SK-N-SH (cell line): ENCODE results near the gene NXNL1. TPM values are rescaled to one million over a fixed set of nuclear protein-coding genes. Genes with fewer than 3 reads are reported as not detected.

ENCODE experiments used
- CTCF ChIA-PET: fragments of 300-600, 350-600 bp; formaldehyde crosslinking; extraction: SDS; loops from one replicate; lab custom pipeline; 2021; lab: Yijun Ruan, JAX
- POLR2A ChIA-PET: fragments of 350-600 bp; sonication (Branson Sonifier 250); formaldehyde crosslinking; extraction: SDS; loops from one replicate; lab custom pipeline; 2020; ENCODE audit warnings: antibody characterized with exemption, inconsistent platforms; lab: Yijun Ruan, JAX
- DNase-seq: peaks from one replicate; pipeline ENCODE4 v3.0.0; 2012
- H2AFZ ChIP-seq: fragments of 200-600 bp; sonication (generic); 2 replicates; pipeline ENCODE4 v1.8.1; 2016; ENCODE audit warnings: antibody characterized with exemption, mild to moderate bottlenecking, low read depth
- H3F3A ChIP-seq: fragments of 200-600 bp; sonication (generic); replicated peaks from 2 replicates; pipeline ENCODE3; 2016; ENCODE audit warnings: antibody characterized with exemption, mild to moderate bottlenecking; ENCODE audit not compliant: insufficient read depth
- H3K27ac ChIP-seq, 2 experiments: fragments of 200-500 bp in 1 of 2; fragments of 200-600 bp in 1 of 2; sonication (Bioruptor generic) in 1 of 2; sonication (generic), shearing (Covaris generic) in 1 of 2; 2 replicates each; pipeline versions ENCODE4 v1.5.1 to v1.6.1; 2014 to 2016; ENCODE audit warnings: low read depth in 2 of 2, inconsistent platforms in 1 of 2, low read length in 1 of 2, mild to moderate bottlenecking in 1 of 2, mixed read lengths in 1 of 2
- H3K27me3 ChIP-seq: fragments of 200-600 bp; sonication (generic), shearing (Covaris generic); 2 replicates; pipeline ENCODE4 v1.6.1; 2016; ENCODE audit warnings: mixed run types; ENCODE audit not compliant: insufficient read depth
- H3K36me3 ChIP-seq, 2 experiments: fragments of 200-500 bp in 1 of 2; fragments of 200-600 bp in 1 of 2; sonication (Bioruptor generic) in 1 of 2; sonication (generic) in 1 of 2; replicated peaks in 1 of 2; 2 replicates each; pipeline versions ENCODE3 to v1.5.1; 2014 to 2016; ENCODE audit warnings: low read length in 1 of 2, mild to moderate bottlenecking in 1 of 2; ENCODE audit not compliant: insufficient read depth in 2 of 2, control insufficient read depth in 1 of 2
- H3K4me1 ChIP-seq, 2 experiments: fragments of 200-500 bp in 1 of 2; fragments of 200-600 bp in 1 of 2; sonication (Bioruptor generic) in 1 of 2; sonication (generic), shearing (Covaris generic) in 1 of 2; 2 replicates each; pipeline versions ENCODE4 v1.5.1 to v1.6.1; 2014 to 2016; ENCODE audit warnings: low read depth in 1 of 2, low read length in 1 of 2, mixed run types in 1 of 2; ENCODE audit not compliant: insufficient read depth in 2 of 2, control insufficient read depth in 1 of 2
- H3K4me2 ChIP-seq: fragments of 200-600 bp; sonication (generic), shearing (Covaris generic); 2 replicates; pipeline ENCODE4 v1.6.1; 2017; ENCODE audit warnings: mixed run types
- H3K4me3 ChIP-seq, 2 experiments: fragments of 200-500 bp in 1 of 2; fragments of 200-600 bp in 1 of 2; sonication (Bioruptor generic) in 1 of 2; sonication (generic), shearing (Covaris generic) in 1 of 2; 2 replicates each; pipeline versions ENCODE4 v1.5.1 to v1.8.1; 2014 to 2016; ENCODE audit warnings: low read depth in 2 of 2, inconsistent platforms in 1 of 2, low read length in 1 of 2, mild to moderate bottlenecking in 1 of 2, mixed read lengths in 1 of 2, moderate library complexity in 1 of 2
- H3K79me2 ChIP-seq: fragments of 200-600 bp; sonication (generic); 2 replicates; pipeline ENCODE4 v1.8.1; 2017; ENCODE audit warnings: mild to moderate bottlenecking; ENCODE audit not compliant: insufficient read depth
- H3K9ac ChIP-seq: fragments of 200-600 bp; sonication (generic); 2 replicates; pipeline ENCODE4 v1.6.1; 2017; ENCODE audit warnings: mixed run types
- H3K9me2 ChIP-seq: fragments of 200-600 bp; sonication (generic); 2 replicates; pipeline ENCODE4 v1.6.1; 2017; ENCODE audit warnings: mixed run types
- H3K9me3 ChIP-seq: fragments of 200-600 bp; sonication (generic); 2 replicates; pipeline ENCODE4 v1.6.1; 2017; ENCODE audit warnings: mixed run types, mild to moderate bottlenecking, moderate library complexity
- H4K20me1 ChIP-seq: fragments of 200-600 bp; sonication (generic); 2 replicates; pipeline ENCODE4 v1.6.1; 2017; ENCODE audit warnings: mild to moderate bottlenecking, mixed run types; ENCODE audit not compliant: insufficient read depth
- CHD2 ChIP-seq: fragments of 150-350 bp; IDR thresholded peaks from 2 replicates; pipeline ENCODE4 v1.6.1; 2018; ENCODE audit warnings: low read length; ENCODE audit not compliant: partially characterized antibody
- ELF1 ChIP-seq: IDR thresholded peaks from 2 replicates; pipeline ENCODE4 v1.4.0; 2012
- EP300 ChIP-seq, 2 experiments: IDR thresholded peaks; 2 replicates each; pipeline versions ENCODE4 v1.4.0 to v1.6.1; 2012; ENCODE audit warnings: borderline replicate concordance in 1 of 2, low read depth in 1 of 2, low read length in 1 of 2
- EZH2phosphoT487 ChIP-seq: fragments of 200-600 bp; sonication (generic); IDR thresholded peaks from 2 replicates; pipeline ENCODE4 v1.6.1; 2017; ENCODE audit warnings: low read depth, mixed run types, mild to moderate bottlenecking, antibody characterized with exemption, moderate library complexity, borderline replicate concordance
- FOSL2 ChIP-seq: IDR thresholded peaks from 2 replicates; pipeline ENCODE4 v1.4.0; 2012; ENCODE audit warnings: low read depth, mild to moderate bottlenecking, moderate library complexity, borderline replicate concordance
- FOXJ3 ChIP-seq: sonication (generic); formaldehyde crosslinking; IDR thresholded peaks from 2 replicates; pipeline ENCODE4 v1.5.1; 2020; ENCODE audit warnings: mild to moderate bottlenecking, missing genetic modification reagents
- GABPA ChIP-seq: IDR thresholded peaks from 2 replicates; pipeline ENCODE4 v1.4.0; 2012; ENCODE audit warnings: low read depth, mild to moderate bottlenecking
- GATA2 ChIP-seq: sonication (generic); formaldehyde crosslinking; IDR thresholded peaks from 2 replicates; pipeline ENCODE4 v1.5.0; 2020; ENCODE audit warnings: mild to moderate bottlenecking, missing genetic modification reagents
- MAX ChIP-seq: IDR thresholded peaks from 2 replicates; pipeline ENCODE4 v1.4.0; 2012; ENCODE audit warnings: low read depth
- MEF2A ChIP-seq: IDR thresholded peaks from 2 replicates; pipeline ENCODE4 v1.4.0; 2012; ENCODE audit warnings: low read depth, borderline replicate concordance
- NFIC ChIP-seq: IDR thresholded peaks from 2 replicates; pipeline ENCODE4 v1.4.0; 2012; ENCODE audit warnings: borderline replicate concordance
- NRF1 ChIP-seq: IDR thresholded peaks from 2 replicates; pipeline ENCODE4 v1.6.1; 2012; ENCODE audit warnings: low read depth, mild to moderate bottlenecking, low read length
- POLR2AphosphoS5 ChIP-seq: IDR thresholded peaks from 2 replicates; pipeline ENCODE4 v1.6.1; 2012; ENCODE audit warnings: low read depth, low read length
- RCOR1 ChIP-seq: fragments of 150-350 bp; IDR thresholded peaks from 2 replicates; pipeline ENCODE4 v1.6.1; 2017; ENCODE audit warnings: antibody characterized with exemption, low read length
- RXRA ChIP-seq: IDR thresholded peaks from 2 replicates; pipeline ENCODE4 v1.4.0; 2012; ENCODE audit warnings: low read depth, mild to moderate bottlenecking, borderline replicate concordance
- SIN3A ChIP-seq: IDR thresholded peaks from 2 replicates; pipeline ENCODE4 v1.6.1; 2012; ENCODE audit warnings: low read depth, mild to moderate bottlenecking, low read length, moderate library complexity, borderline replicate concordance
- SMC3 ChIP-seq: IDR thresholded peaks from 2 replicates; pipeline ENCODE4 v1.6.1; 2012; ENCODE audit warnings: low read depth, low read length, improper control_type of control experiment
- TAF1 ChIP-seq: IDR thresholded peaks from 2 replicates; pipeline ENCODE4 v1.6.1; 2012; ENCODE audit warnings: low read depth, mild to moderate bottlenecking, low read length, moderate library complexity, borderline replicate concordance
- TCF12 ChIP-seq: IDR thresholded peaks from 2 replicates; pipeline ENCODE4 v1.4.0; 2012
- TEAD4 ChIP-seq: IDR thresholded peaks from 2 replicates; pipeline ENCODE4 v1.4.0; 2012; ENCODE audit warnings: mild to moderate bottlenecking, borderline replicate concordance; ENCODE audit not compliant: insufficient read depth
- ZBTB33 ChIP-seq: IDR thresholded peaks from 2 replicates; pipeline ENCODE4 v1.4.0; 2012; ENCODE audit warnings: low read depth, borderline replicate concordance
- WGBS: methylation state at CpG from one replicate; pipeline ENCODE4 v1.1.6; 2017; ENCODE audit warnings: low lambda C conversion rate; 5-methylcytosine and 5-hydroxymethylcytosine counted together
- polyA plus RNA-seq, 3 experiments: library from polyadenylated mRNA; depleted of rRNA; stranded (reverse); fragments of >200 nt; gene quantifications; 2 replicates each; pipeline ENCODE4 v1.2.3, GENCODE V29; 2012
- TF ChIP-seq, protein P1 (sequence below): fragments of 150-350 bp; IDR thresholded peaks from 2 replicates; pipeline ENCODE4 v1.6.1; 2017; ENCODE audit warnings: antibody characterized with exemption, low read length, low read depth, borderline replicate concordance
- TF ChIP-seq, protein P2 (sequence below): IDR thresholded peaks from 2 replicates; pipeline ENCODE4; 2012

Gene NXNL1
- polyA plus RNA-seq, 1 of the 3 experiments (the other 2 are of a cell fraction): not detected

- WGBS: 91% methylated on average over 4 of the region's 4 CpGs
- Histone ChIP-seq H3K79me2 (no peaks in the 10 kb centered on the region), H3K4me3 (no peak overlapping the region), H3F3A (peaks cover 11% of the 10 kb centered on the region), H2AFZ (no peak overlapping the region), H3K9ac (no peak overlapping the region), H3K27me3 (no peaks in the 10 kb centered on the region), H3K4me1 (peaks cover 0 to 8% of the 10 kb centered on the region in 2 experiments; a peak in 1 of 4 replicates), H4K20me1 (no peaks in the 10 kb centered on the region), H3K4me2 (no peak overlapping the region), H3K9me2 (no peaks in the 10 kb centered on the region), H3K9me3 (no peaks in the 10 kb centered on the region), H3K27ac (no peak overlapping the region), H3K36me3 (peaks cover 3 to 7% of the 10 kb centered on the region in 2 experiments)
- ChIA-PET CTCF (interaction anchor here (0.9 to 1.2 kb wide), 2 partner anchors 23 to 27 kb away, joined by 3 read pairs; no protein-coding TSS in a partner anchor), POLR2A (no interaction called here)
- DNase-seq: no peak
- TF ChIP-seq GABPA (no peak), GATA2 (CRISPR knock-in tag) (no peak), RXRA (no peak), NRF1 (no peak), CHD2 (no peak), ELF1 (no peak), TAF1 (no peak), MAX (no peak)
Measured at GRCh38 chr19:17421942-17422341, 38.8 kb downstream of the NXNL1 start.

GRCh38 chr19:17420475-17420924 lies 40.2 kb downstream of the NXNL1 start:
- peak overlapping the region; percentile 97 for H2AFZ ChIP-seq
- H3K27ac ChIP-seq: peak overlapping the region; percentile 15 to 60; a peak in 3 of 4 replicates
- ChIA-PET POLR2A (no interaction called here), CTCF (interaction anchor here (1.3 to 2.9 kb wide), 3 partner anchors 8 to 45 kb away, joined by 6 to 11 read pairs (median 6); no protein-coding TSS in a partner anchor)
- no peaks in the 10 kb centered on the region for H4K20me1 ChIP-seq
- no peaks in the 10 kb centered on the region for H3K9me3 ChIP-seq
- H3K4me1 ChIP-seq: peaks cover 0 to 8% of the 10 kb centered on the region in 2 experiments; a peak in 1 of 4 replicates
- DNase-seq: peak; percentile 85
- H3K79me2 ChIP-seq: no peaks in the 10 kb centered on the region
- H3K27me3 ChIP-seq: no peaks in the 10 kb centered on the region
- peak overlapping the region; percentile 63 for H3K9ac ChIP-seq
- H3K4me2 ChIP-seq: peak overlapping the region; percentile 89
- 16% methylated on average over 5 of the region's 25 CpGs for WGBS
- H3F3A ChIP-seq: peaks cover 7% of the 10 kb centered on the region
- H3K9me2 ChIP-seq: no peaks in the 10 kb centered on the region
- peak overlapping the region; percentile 75 to 78 for H3K4me3 ChIP-seq
- peaks cover 3 to 7% of the 10 kb centered on the region in 2 experiments for H3K36me3 ChIP-seq
- TF ChIP-seq ZBTB33: no peak
- peak; percentile 41; the same call in 1 of the 2 replicates for TF ChIP-seq SMC3
- no peak for TF ChIP-seq NFIC
- TF ChIP-seq NRF1: no peak
- TF ChIP-seq EP300 (IDR thresholded peaks at IDR 0.05; ENCODE audit: borderline replicate concordance in 1 of 2, low read depth in 1 of 2, low read length in 1 of 2): no peak
- TF ChIP-seq, protein P1, sequence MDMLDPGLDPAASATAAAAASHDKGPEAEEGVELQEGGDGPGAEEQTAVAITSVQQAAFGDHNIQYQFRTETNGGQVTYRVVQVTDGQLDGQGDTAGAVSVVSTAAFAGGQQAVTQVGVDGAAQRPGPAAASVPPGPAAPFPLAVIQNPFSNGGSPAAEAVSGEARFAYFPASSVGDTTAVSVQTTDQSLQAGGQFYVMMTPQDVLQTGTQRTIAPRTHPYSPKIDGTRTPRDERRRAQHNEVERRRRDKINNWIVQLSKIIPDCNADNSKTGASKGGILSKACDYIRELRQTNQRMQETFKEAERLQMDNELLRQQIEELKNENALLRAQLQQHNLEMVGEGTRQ: no peak
- TF ChIP-seq, protein P2, sequence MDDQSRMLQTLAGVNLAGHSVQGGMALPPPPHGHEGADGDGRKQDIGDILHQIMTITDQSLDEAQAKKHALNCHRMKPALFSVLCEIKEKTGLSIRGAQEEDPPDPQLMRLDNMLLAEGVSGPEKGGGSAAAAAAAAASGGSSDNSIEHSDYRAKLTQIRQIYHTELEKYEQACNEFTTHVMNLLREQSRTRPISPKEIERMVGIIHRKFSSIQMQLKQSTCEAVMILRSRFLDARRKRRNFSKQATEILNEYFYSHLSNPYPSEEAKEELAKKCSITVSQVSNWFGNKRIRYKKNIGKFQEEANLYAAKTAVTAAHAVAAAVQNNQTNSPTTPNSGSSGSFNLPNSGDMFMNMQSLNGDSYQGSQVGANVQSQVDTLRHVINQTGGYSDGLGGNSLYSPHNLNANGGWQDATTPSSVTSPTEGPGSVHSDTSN: no peak
- TF ChIP-seq TCF12: no peak
- TF ChIP-seq GABPA: no peak
- TF ChIP-seq FOXJ3 (CRISPR knock-in tag): no peak
- TF ChIP-seq MAX: 0 out of 2 replicates have a peak, but pooled peaks have one; percentile 23
- no peak for TF ChIP-seq CHD2
- no peak for TF ChIP-seq POLR2AphosphoS5
- no peak for TF ChIP-seq EZH2phosphoT487
- TF ChIP-seq RCOR1: no peak
- no peak for TF ChIP-seq SIN3A
- TF ChIP-seq TAF1: no peak
- no peak for TF ChIP-seq MEF2A
- TF ChIP-seq FOSL2: no peak
- no peak for TF ChIP-seq TEAD4
